ENCODE data around the gene NBAS. TPM values are rescaled to one million over a fixed set of nuclear protein-coding genes. Genes with fewer than 3 reads are reported as not detected.

The NBAS gene
- polyA plus RNA-seq, 2 of the 4 experiments (the other 2 are of a cell fraction): 16.7 to 34.9 TPM

DNA sequence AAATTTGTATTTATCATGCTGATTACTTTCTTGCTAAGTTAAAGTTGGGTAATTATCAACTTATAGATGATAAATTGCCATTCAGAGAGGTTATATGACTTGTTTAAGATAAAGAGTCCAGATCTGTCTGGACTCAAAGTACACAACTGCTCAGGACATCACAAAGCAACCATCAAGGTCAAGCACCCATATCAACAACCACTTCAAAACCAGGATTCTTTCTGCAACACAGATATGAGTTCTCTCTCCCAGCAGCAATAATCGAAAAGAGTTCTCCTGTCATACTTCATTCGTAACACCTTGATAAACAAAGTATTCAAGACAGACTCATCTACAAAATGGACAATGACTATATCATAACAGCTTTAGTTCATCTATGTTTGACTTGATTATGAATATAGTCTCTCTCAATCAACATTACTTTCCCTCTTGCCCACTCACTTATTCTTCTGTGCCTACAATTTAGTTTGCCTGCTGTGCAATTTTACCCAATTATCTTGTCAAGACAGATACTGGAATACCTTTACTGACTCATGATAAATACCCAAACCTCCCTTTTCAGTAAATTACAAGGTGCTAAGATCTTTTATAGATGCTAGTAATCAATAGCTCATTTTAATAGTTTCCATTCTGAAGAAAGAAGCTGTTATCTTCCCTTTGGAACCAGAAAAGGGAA, 281.8 kb downstream of the NBAS start (continued):
- TF ChIP-seq, protein P1, sequence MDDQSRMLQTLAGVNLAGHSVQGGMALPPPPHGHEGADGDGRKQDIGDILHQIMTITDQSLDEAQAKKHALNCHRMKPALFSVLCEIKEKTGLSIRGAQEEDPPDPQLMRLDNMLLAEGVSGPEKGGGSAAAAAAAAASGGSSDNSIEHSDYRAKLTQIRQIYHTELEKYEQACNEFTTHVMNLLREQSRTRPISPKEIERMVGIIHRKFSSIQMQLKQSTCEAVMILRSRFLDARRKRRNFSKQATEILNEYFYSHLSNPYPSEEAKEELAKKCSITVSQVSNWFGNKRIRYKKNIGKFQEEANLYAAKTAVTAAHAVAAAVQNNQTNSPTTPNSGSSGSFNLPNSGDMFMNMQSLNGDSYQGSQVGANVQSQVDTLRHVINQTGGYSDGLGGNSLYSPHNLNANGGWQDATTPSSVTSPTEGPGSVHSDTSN (IDR thresholded peaks at IDR 0.05): no peak
- TF ChIP-seq JUNB (IDR thresholded peaks at IDR 0.05) (no peak), HOXB5 (CRISPR knock-in tag; IDR thresholded peaks at IDR 0.05) (no peak), EP300 (IDR thresholded peaks at IDR 0.05) (no peak), HMGXB4 (CRISPR knock-in tag; IDR thresholded peaks at IDR 0.05; ENCODE audit: borderline replicate concordance) (no peak), MAFK (IDR thresholded peaks at IDR 0.05; ENCODE audit: partially characterized antibody) (no peak), TP53 (CRISPR knock-in tag; IDR thresholded peaks at IDR 0.05) (no peak)
- TF ChIP-seq, protein P2, sequence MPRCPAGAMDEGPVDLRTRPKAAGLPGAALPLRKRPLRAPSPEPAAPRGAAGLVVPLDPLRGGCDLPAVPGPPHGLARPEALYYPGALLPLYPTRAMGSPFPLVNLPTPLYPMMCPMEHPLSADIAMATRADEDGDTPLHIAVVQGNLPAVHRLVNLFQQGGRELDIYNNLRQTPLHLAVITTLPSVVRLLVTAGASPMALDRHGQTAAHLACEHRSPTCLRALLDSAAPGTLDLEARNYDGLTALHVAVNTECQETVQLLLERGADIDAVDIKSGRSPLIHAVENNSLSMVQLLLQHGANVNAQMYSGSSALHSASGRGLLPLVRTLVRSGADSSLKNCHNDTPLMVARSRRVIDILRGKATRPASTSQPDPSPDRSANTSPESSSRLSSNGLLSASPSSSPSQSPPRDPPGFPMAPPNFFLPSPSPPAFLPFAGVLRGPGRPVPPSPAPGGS (IDR thresholded peaks at IDR 0.05): no peak

- whole genome bisulfite sequencing (ENCODE audit: missing lambda C conversion rate): 89% methylated on average over 3 of the region's 3 CpGs
- FAIRE-seq: no peak
These were observed 282.8 kb downstream of the NBAS start for GRCh38 chr2:15278296-15278695.

DNA sequence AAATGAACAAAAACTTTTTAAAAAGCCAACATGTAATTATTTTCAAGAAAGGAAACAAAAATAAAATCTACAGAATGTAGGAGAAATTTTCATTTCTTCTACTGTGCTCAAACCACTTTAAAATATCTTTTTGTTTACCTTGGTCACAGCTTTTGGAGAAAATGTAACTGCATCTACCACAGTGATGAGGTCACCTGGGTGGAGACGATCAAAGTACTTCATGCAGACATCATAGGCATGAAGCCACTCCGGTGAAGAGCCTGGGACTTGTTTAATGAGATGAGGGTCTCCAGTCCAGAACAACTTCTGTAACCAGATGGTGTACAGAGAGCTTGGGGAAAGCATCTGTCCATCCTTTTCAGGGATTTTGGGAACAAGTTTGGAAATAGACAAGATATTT, 285.8 kb downstream of the NBAS start:
- Histone ChIP-seq H3K4me1 (no peaks in the 10 kb centered on the region), H3K4me2 (no peak overlapping the region), H3K27ac (no peak overlapping the region), H3K9me3 (no peaks in the 10 kb centered on the region), H3K4me3 (no peak overlapping the region)
- ATAC-seq (no peak), DNase-seq (ENCODE audit: low read depth in 1 of 2, low spot score in 1 of 2) (no peak), FAIRE-seq (no peak)
- ChIA-PET POLR2A (no interaction called here), CTCF (no interaction called here)
- no peak for TF ChIP-seq KDM5A (IDR thresholded peaks at IDR 0.05)
- no peak for TF ChIP-seq ZC3H11A (IDR thresholded peaks at IDR 0.05)
- TF ChIP-seq, protein P3, sequence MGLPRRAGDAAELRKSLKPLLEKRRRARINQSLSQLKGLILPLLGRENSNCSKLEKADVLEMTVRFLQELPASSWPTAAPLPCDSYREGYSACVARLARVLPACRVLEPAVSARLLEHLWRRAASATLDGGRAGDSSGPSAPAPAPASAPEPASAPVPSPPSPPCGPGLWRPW (IDR thresholded peaks at IDR 0.05): no peak
- TF ChIP-seq TP53 (CRISPR knock-in tag; IDR thresholded peaks at IDR 0.05): no peak
- TF ChIP-seq, protein P4, sequence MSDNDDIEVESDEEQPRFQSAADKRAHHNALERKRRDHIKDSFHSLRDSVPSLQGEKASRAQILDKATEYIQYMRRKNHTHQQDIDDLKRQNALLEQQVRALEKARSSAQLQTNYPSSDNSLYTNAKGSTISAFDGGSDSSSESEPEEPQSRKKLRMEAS (IDR thresholded peaks at IDR 0.05): no peak
- TF ChIP-seq, protein P1 (IDR thresholded peaks at IDR 0.05): no peak
- WGBS (ENCODE audit: missing lambda C conversion rate): 75% methylated on average over 2 of the region's 2 CpGs

More at GRCh38 chr2:15278296-15278695, 282.8 kb downstream of the NBAS start:
- ChIA-PET POLR2A (no interaction called here), CTCF (no interaction called here)
- Histone ChIP-seq H3K4me1 (no peaks in the 10 kb centered on the region), H3K4me2 (no peak overlapping the region), H3K9me3 (no peaks in the 10 kb centered on the region), H3K4me3 (no peak overlapping the region), H3K27ac (no peak overlapping the region)
- ATAC-seq: no peak
- peak in 1 of 2 experiments; percentile 15; a peak in 1 of 4 replicates for TF ChIP-seq CEBPB (IDR thresholded peaks at IDR 0.05)
- no peak for TF ChIP-seq NPAS2 (CRISPR knock-in tag; IDR thresholded peaks at IDR 0.05; ENCODE audit: borderline replicate concordance)
- no peak for DNase-seq (ENCODE audit: low read depth in 1 of 2, low spot score in 1 of 2)

DNA sequence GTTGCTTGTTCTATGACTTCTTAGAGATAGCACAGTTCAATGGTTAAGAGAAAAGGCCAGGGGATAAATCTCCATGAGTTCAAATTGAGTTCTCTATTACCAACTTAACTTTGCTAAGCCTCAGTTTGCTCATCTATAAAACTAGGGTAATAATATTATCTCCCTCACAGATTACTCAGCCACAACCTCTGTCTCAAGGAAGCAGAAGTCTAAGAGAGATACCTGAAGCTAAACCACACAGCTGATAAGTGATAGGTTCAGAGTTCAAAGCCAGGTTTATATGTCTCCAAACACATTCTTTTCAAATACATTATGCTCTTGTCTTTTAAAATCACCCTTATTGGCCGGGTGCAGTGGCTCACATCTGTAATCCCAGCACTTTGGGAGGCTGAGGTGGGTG, 287.7 kb downstream of the NBAS start:
- DNase-seq (ENCODE audit: low read depth in 1 of 2, low spot score in 1 of 2) (no peak), ATAC-seq (no peak), FAIRE-seq (no peak)
- no peak overlapping the region for H3K4me3 ChIP-seq
- H3K4me1 ChIP-seq: no peaks in the 10 kb centered on the region
- H3K27ac ChIP-seq: no peak overlapping the region
- WGBS (ENCODE audit: missing lambda C conversion rate): 48% methylated on average over 1 of the region's 1 CpG
- H3K4me2 ChIP-seq: no peak overlapping the region
- CTCF ChIA-PET: no interaction called here
- POLR2A ChIA-PET: no interaction called here
- no peaks in the 10 kb centered on the region for H3K9me3 ChIP-seq
- no peak for TF ChIP-seq GATA3 (IDR thresholded peaks at IDR 0.05; ENCODE audit: borderline replicate concordance)
- TF ChIP-seq POLR2AphosphoS2 (conservative IDR thresholded peaks at IDR 0.05; ENCODE audit: low read length): no peak
- TF ChIP-seq NR3C1 (IDR thresholded peaks at IDR 0.05): no peak
- TF ChIP-seq ZC3H11A (IDR thresholded peaks at IDR 0.05): no peak
- no peak for TF ChIP-seq MAZ (IDR thresholded peaks at IDR 0.05; ENCODE audit: borderline replicate concordance, low read depth, low read length)
- no peak for TF ChIP-seq ZFP36 (IDR thresholded peaks at IDR 0.05; ENCODE audit: borderline replicate concordance, partially characterized antibody)
- TF ChIP-seq USF2 (IDR thresholded peaks at IDR 0.05): no peak
- no peak for TF ChIP-seq FOXS1 (CRISPR knock-in tag; IDR thresholded peaks at IDR 0.05)
- no peak for TF ChIP-seq ATOH8 (CRISPR knock-in tag; IDR thresholded peaks at IDR 0.05; ENCODE audit: low read depth)
- TF ChIP-seq KDM5A (IDR thresholded peaks at IDR 0.05): no peak
- TF ChIP-seq TP53 (CRISPR knock-in tag; IDR thresholded peaks at IDR 0.05): no peak
- no peak for TF ChIP-seq RCOR1 (IDR thresholded peaks at IDR 0.05; ENCODE audit: low read depth, low read length)
- no peak for TF ChIP-seq EHF (CRISPR knock-in tag; IDR thresholded peaks at IDR 0.05)
- TF ChIP-seq HOXA7 (CRISPR knock-in tag; IDR thresholded peaks at IDR 0.05): no peak

Measured in A549 (cell line).